Adrenal gland (tissue), 5 donors: ENCODE data around the gene WDR5.

ENCODE experiments used
- POLR2A ChIP-seq, 2 donors: fragments of 450-650 bp; IDR thresholded peaks; one replicate each; pipeline ENCODE4 v1.6.1; 2017; ENCODE audit warnings: antibody characterized with exemption in 2 of 2, mild to moderate bottlenecking in 2 of 2, moderate library complexity in 1 of 2
- TF ChIP-seq, protein P1 (sequence below), 6 experiments: fragments of 450-650 bp in 4 of 6; fragments of 200-600 bp in 2 of 6; sonication (generic) in 1 of 6; IDR thresholded peaks; 1 replicate in 5 of 6; 2 replicates in 1 of 6; pipeline versions ENCODE4 v1.5.1 to v1.8.0; 2016 to 2021; ENCODE audit warnings: antibody characterized with exemption in 6 of 6, mild to moderate bottlenecking in 2 of 6, moderate library complexity in 1 of 6
- donor health status: DM: no; HTN: no; CAD: no.

GRCh38 chr9:134176599-134176968 is 40.7 kb downstream of the WDR5 start:
- TF ChIP-seq, protein P1, sequence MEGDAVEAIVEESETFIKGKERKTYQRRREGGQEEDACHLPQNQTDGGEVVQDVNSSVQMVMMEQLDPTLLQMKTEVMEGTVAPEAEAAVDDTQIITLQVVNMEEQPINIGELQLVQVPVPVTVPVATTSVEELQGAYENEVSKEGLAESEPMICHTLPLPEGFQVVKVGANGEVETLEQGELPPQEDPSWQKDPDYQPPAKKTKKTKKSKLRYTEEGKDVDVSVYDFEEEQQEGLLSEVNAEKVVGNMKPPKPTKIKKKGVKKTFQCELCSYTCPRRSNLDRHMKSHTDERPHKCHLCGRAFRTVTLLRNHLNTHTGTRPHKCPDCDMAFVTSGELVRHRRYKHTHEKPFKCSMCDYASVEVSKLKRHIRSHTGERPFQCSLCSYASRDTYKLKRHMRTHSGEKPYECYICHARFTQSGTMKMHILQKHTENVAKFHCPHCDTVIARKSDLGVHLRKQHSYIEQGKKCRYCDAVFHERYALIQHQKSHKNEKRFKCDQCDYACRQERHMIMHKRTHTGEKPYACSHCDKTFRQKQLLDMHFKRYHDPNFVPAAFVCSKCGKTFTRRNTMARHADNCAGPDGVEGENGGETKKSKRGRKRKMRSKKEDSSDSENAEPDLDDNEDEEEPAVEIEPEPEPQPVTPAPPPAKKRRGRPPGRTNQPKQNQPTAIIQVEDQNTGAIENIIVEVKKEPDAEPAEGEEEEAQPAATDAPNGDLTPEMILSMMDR (IDR thresholded peaks at IDR 0.05): no peak
- TF ChIP-seq POLR2A (IDR thresholded peaks at IDR 0.05): no peak
